Tibial artery (tissue), 4 donors: ENCODE measurements around the gene AKR1B1.

Experiments used
- DNase-seq, 2 donors: peaks; one replicate each; pipeline ENCODE4 v3.0.0-alpha.2; 2019
- H3K27ac ChIP-seq, 2 donors: fragments of 200-600 bp; sonication (generic) in 1 of 2; 1 replicate in 1 of 2; 2 replicates in 1 of 2; pipeline ENCODE4 v1.5.1; 2018 to 2019; ENCODE audit warnings: mild to moderate bottlenecking in 1 of 2
- H3K27me3 ChIP-seq, 2 donors: fragments of 200-600 bp; sonication (generic) in 1 of 2; one replicate each; pipeline versions ENCODE4 v1.5.1 to v1.6.0; 2016 to 2019
- H3K36me3 ChIP-seq, 3 donors: fragments of 200-600 bp; sonication (generic) in 2 of 3; one replicate each; pipeline ENCODE4 v1.5.1; 2016 to 2019; ENCODE audit warnings: mild to moderate bottlenecking in 2 of 3
- H3K4me1 ChIP-seq, 4 donors: fragments of 200-600 bp; sonication (generic) in 2 of 4; 1 replicate in 3 of 4; 2 replicates in 1 of 4; pipeline ENCODE4 v1.5.1; 2016 to 2019
- H3K4me3 ChIP-seq, 2 donors: fragments of 200-600 bp; sonication (generic) in 1 of 2; 1 replicate in 1 of 2; 2 replicates in 1 of 2; pipeline ENCODE4 v1.5.1; 2018 to 2019; ENCODE audit warnings: mild to moderate bottlenecking in 2 of 2
- H3K9me3 ChIP-seq, 3 donors: fragments of 200-600 bp; sonication (generic) in 1 of 3; one replicate each; pipeline ENCODE4 v1.5.1; 2016 to 2019
- intact Hi-C: fragments of 100-400 bp; cut with DNase I; formaldehyde crosslinking; loops from one replicate; pipeline ENCODE4 v1.15.0; 2023; ENCODE audit warnings: low total_unique reads
- TF ChIP-seq, protein P1 (sequence below), 2 experiments: fragments of 200-600 bp in 1 of 2; fragments of 450-650 bp in 1 of 2; IDR thresholded peaks; one replicate each; pipeline ENCODE4 v1.5.1; 2017 to 2019; ENCODE audit warnings: antibody characterized with exemption in 2 of 2, mild to moderate bottlenecking in 1 of 2, moderate library complexity in 1 of 2

AKR1B1 gene

GRCh38 chr7:134462337-134462925, 3.5 kb upstream of the AKR1B1 start:
- DNase-seq: no peak
- Histone ChIP-seq H3K4me1 (peaks cover 0 to 25% (median 12%) of the 10 kb centered on the region in 4 donors), H3K27ac (no peak overlapping the region), H3K36me3 (no peaks in the 10 kb centered on the region), H3K4me3 (no peak overlapping the region), H3K27me3 (no peaks in the 10 kb centered on the region), H3K9me3 (peaks cover 0 to 7% (median 0%) of the 10 kb centered on the region in 3 donors)
- TF ChIP-seq, protein P1, sequence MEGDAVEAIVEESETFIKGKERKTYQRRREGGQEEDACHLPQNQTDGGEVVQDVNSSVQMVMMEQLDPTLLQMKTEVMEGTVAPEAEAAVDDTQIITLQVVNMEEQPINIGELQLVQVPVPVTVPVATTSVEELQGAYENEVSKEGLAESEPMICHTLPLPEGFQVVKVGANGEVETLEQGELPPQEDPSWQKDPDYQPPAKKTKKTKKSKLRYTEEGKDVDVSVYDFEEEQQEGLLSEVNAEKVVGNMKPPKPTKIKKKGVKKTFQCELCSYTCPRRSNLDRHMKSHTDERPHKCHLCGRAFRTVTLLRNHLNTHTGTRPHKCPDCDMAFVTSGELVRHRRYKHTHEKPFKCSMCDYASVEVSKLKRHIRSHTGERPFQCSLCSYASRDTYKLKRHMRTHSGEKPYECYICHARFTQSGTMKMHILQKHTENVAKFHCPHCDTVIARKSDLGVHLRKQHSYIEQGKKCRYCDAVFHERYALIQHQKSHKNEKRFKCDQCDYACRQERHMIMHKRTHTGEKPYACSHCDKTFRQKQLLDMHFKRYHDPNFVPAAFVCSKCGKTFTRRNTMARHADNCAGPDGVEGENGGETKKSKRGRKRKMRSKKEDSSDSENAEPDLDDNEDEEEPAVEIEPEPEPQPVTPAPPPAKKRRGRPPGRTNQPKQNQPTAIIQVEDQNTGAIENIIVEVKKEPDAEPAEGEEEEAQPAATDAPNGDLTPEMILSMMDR (IDR thresholded peaks at IDR 0.05): no peak
- intact Hi-C loops: no loop called here

DNA sequence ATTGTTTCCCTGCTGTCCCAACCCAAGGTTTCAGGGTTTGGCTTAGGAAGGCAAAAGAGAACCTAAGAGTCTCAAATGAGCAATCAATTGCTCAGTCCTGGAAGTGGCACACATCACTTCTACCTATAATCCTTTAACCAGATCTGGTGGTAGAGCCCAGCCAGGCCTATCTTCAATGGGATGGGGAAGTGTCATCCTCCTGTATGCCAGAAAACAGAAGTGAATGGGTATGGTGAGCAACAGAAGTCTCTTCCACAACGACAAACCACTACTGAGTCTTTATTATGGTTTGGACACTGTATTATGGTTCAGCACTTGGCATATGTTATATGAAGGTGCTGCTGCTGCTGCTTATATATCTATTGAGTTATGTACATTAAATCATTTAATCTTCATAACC, 3.0 kb upstream of the AKR1B1 start:
- intact Hi-C loops: no loop called here
- Histone ChIP-seq H3K9me3 (peaks cover 0 to 7% (median 0%) of the 10 kb centered on the region in 3 donors), H3K36me3 (no peaks in the 10 kb centered on the region), H3K27ac (no peak overlapping the region), H3K4me3 (no peak overlapping the region), H3K4me1 (peaks cover 0 to 26% (median 12%) of the 10 kb centered on the region in 4 donors), H3K27me3 (no peaks in the 10 kb centered on the region)
- TF ChIP-seq, protein P1 (IDR thresholded peaks at IDR 0.05): no peak
- DNase-seq: no peak

GRCh38 chr7:134459981-134460380, 1.1 kb upstream of the AKR1B1 start:
- Histone ChIP-seq H3K36me3 (peaks cover 0 to 7% (median 0%) of the 10 kb centered on the region in 3 donors), H3K27ac (no peak overlapping the region), H3K4me3 (no peak overlapping the region), H3K27me3 (no peaks in the 10 kb centered on the region), H3K9me3 (peaks cover 0 to 3% (median 0%) of the 10 kb centered on the region in 3 donors), H3K4me1 (peaks cover 0 to 29% (median 12%) of the 10 kb centered on the region in 4 donors)
- DNase-seq: no peak
- intact Hi-C loops: no loop called here
- TF ChIP-seq, protein P1 (IDR thresholded peaks at IDR 0.05): no peak

DNA sequence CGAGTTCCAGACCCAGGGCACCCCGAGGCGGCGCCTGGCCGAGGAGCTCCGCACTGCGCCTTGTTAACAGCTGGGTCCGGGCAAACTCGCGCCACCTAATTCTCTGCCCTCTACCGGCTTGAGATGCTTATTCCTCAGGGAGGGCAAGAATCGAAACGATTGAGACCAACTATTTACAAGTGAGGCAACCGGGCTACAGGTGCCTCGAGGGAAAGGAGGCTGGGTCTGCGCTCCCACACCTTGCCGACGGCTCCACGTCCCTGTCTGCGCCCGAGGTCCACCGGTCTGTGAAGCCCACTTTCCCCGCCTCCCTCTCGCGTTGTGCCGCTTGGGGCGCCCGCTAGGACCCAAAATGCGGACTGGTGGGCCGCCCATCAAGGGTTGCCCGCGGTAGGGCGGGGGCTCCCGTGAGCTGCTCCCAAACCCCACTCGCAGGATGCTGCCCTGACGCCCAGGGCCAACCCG, 527 bp downstream of the AKR1B1 start:
- peak; percentile 39 to 76 for DNase-seq
- no peaks in the 10 kb centered on the region for H3K27me3 ChIP-seq
- H3K4me1 ChIP-seq: peaks cover 0 to 33% (median 12%) of the 10 kb centered on the region in 4 donors
- peak overlapping the region; percentile 92 for H3K27ac ChIP-seq
- H3K36me3 ChIP-seq: peaks cover 0 to 7% (median 0%) of the 10 kb centered on the region in 3 donors
- peak overlapping the region; percentile 94 to 99 for H3K4me3 ChIP-seq
- no peaks in the 10 kb centered on the region for H3K9me3 ChIP-seq
- intact Hi-C loops: no loop called here
- TF ChIP-seq, protein P1 (IDR thresholded peaks at IDR 0.05): no peak

- TF ChIP-seq, protein P1 (IDR thresholded peaks at IDR 0.05): no peak
- peaks cover 0 to 26% (median 10%) of the 10 kb centered on the region in 4 donors for H3K4me1 ChIP-seq
- H3K36me3 ChIP-seq: peaks cover 0 to 7% (median 3%) of the 10 kb centered on the region in 3 donors
- DNase-seq: no peak
- no peak overlapping the region for H3K27ac ChIP-seq
- H3K27me3 ChIP-seq: no peaks in the 10 kb centered on the region
- H3K4me3 ChIP-seq: no peak overlapping the region
- no peaks in the 10 kb centered on the region for H3K9me3 ChIP-seq
- intact Hi-C loops: no loop called here
Measured at GRCh38 chr7:134457210-134457609, 1.7 kb downstream of the AKR1B1 start.
